Neutrophil (primary cell): ENCODE results near the gene IL19.

Experiments used
- H3K27ac ChIP-seq: fragments of 200-600 bp; sonication (generic); 2 replicates; pipeline ENCODE4 v1.5.1; 2016; ENCODE audit warnings: mild to moderate bottlenecking, moderate library complexity
- H3K27me3 ChIP-seq: fragments of 200-600 bp; sonication (generic); 2 replicates; pipeline ENCODE4 v1.6.0; 2016; ENCODE audit warnings: mild to moderate bottlenecking
- H3K36me3 ChIP-seq: fragments of 200-600 bp; sonication (generic); 2 replicates; pipeline ENCODE4 v1.5.1; 2017
- H3K4me1 ChIP-seq, 2 experiments: fragments of 200-600 bp in 1 of 2; sonication (generic) in 1 of 2; 1 replicate in 1 of 2; 2 replicates in 1 of 2; pipeline versions ENCODE4 v1.5.1 to v1.6.1; 2013 to 2016; ENCODE audit warnings: low read depth in 1 of 2, low read length in 1 of 2, mild to moderate bottlenecking in 1 of 2, moderate library complexity in 1 of 2; ENCODE audit not compliant: control insufficient read depth in 1 of 2, insufficient read depth in 1 of 2
- H3K4me3 ChIP-seq, 2 experiments: fragments of 200-600 bp in 1 of 2; sonication (generic) in 1 of 2; 1 replicate in 1 of 2; 2 replicates in 1 of 2; pipeline ENCODE4 v1.5.1; 2013 to 2016; ENCODE audit warnings: low read depth in 1 of 2, low read length in 1 of 2, mild to moderate bottlenecking in 1 of 2, moderate library complexity in 1 of 2
- H3K9me3 ChIP-seq: fragments of 200-600 bp; sonication (generic); 2 replicates; pipeline ENCODE4 v1.5.1; 2016
- TF ChIP-seq, protein P1 (sequence below): fragments of 200-600 bp; sonication (generic); IDR thresholded peaks from 2 replicates; pipeline ENCODE4 v1.5.1; 2016; ENCODE audit warnings: antibody characterized with exemption

Gene IL19, protein sequence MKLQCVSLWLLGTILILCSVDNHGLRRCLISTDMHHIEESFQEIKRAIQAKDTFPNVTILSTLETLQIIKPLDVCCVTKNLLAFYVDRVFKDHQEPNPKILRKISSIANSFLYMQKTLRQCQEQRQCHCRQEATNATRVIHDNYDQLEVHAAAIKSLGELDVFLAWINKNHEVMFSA

GRCh38 chr1:206770531-206771337 lies at the start of gene IL19:
Gene IL19 (plus strand): TSS chr1:206770773. CDS start chr1:206836663, 65,890 bp downstream.
- H3K9me3 ChIP-seq: no peaks in the 10 kb centered on the region
- TF ChIP-seq, protein P1, sequence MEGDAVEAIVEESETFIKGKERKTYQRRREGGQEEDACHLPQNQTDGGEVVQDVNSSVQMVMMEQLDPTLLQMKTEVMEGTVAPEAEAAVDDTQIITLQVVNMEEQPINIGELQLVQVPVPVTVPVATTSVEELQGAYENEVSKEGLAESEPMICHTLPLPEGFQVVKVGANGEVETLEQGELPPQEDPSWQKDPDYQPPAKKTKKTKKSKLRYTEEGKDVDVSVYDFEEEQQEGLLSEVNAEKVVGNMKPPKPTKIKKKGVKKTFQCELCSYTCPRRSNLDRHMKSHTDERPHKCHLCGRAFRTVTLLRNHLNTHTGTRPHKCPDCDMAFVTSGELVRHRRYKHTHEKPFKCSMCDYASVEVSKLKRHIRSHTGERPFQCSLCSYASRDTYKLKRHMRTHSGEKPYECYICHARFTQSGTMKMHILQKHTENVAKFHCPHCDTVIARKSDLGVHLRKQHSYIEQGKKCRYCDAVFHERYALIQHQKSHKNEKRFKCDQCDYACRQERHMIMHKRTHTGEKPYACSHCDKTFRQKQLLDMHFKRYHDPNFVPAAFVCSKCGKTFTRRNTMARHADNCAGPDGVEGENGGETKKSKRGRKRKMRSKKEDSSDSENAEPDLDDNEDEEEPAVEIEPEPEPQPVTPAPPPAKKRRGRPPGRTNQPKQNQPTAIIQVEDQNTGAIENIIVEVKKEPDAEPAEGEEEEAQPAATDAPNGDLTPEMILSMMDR: no peak
- H3K4me1 ChIP-seq: peaks cover 31 to 38% of the 10 kb centered on the region in 2 experiments
- H3K27ac ChIP-seq: no peak within 1 kb of the TSS
- H3K27me3 ChIP-seq: no peaks in the 10 kb centered on the region
- H3K36me3 ChIP-seq: no peaks in the 10 kb centered on the region
- H3K4me3 ChIP-seq: no peak within 1 kb of the TSS

DNA sequence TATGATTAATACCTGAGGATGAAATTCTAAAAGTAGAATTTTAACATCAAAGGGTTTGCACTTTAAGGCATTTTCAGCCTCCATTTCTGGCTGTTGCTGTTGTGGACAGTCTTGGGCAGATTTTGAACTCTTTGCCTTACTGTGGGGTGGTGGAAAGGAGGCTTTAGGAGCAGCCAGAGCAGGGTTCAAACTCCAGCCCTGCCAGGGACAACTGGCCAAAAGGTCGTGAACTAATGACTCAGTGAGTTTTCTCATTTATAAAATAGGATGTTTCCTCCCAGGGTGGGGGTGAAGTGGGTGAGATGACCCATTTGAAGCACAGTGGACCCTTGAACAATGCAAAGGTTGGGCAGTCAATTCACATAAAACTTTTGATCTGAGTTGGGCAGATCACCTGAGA lies 49.1 kb upstream of the IL19 start:
- no peaks in the 10 kb centered on the region for H3K27me3 ChIP-seq
- no peaks in the 10 kb centered on the region for H3K9me3 ChIP-seq
- peaks cover 73 to 95% of the 10 kb centered on the region in 2 experiments for H3K4me1 ChIP-seq
- H3K4me3 ChIP-seq: no peak overlapping the region
- H3K27ac ChIP-seq: no peak overlapping the region
- TF ChIP-seq, protein P1: no peak
- peaks cover 6% of the 10 kb centered on the region for H3K36me3 ChIP-seq

DNA sequence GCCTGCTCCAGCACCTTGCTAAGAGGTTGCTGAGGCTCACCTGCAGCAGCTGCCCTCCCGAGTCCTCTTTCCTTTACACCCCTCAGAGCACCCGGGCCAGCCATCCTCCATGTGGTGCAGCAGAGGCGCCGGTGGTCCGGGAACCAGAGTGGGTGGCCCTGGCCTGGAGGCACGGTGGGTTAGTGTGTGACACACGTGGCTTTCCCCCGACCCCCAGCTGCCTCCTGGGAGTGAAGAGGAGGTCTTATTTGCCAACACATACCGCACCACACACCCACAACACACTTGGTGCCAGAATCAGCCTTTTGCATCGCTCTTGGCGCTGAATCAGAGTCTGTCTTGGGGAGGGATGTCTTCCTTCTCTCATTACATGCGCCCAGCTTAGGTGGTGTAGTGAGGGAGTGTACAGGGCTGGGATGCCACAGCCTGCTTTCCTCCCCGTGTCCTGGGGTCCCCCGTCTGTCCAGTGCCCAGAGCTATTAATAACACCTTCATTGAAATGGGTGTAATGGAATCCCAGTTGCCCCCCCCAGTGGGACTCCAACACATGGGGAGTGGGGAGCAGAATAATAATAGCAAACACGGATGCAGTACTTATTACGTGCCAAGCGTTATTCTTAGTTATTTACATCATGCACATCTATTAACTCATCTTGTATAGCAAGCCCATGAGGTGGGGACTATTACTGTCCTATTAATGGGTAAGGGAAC lies 47.7 kb upstream of the IL19 start:
- TF ChIP-seq, protein P1: no peak
- Histone ChIP-seq H3K27ac (peak overlapping the region; percentile 58), H3K9me3 (no peaks in the 10 kb centered on the region), H3K27me3 (no peaks in the 10 kb centered on the region), H3K36me3 (peaks cover 6% of the 10 kb centered on the region), H3K4me1 (peaks cover 73 to 95% of the 10 kb centered on the region in 2 experiments), H3K4me3 (peak overlapping the region in 1 of 2 experiments; percentile 12)

DNA sequence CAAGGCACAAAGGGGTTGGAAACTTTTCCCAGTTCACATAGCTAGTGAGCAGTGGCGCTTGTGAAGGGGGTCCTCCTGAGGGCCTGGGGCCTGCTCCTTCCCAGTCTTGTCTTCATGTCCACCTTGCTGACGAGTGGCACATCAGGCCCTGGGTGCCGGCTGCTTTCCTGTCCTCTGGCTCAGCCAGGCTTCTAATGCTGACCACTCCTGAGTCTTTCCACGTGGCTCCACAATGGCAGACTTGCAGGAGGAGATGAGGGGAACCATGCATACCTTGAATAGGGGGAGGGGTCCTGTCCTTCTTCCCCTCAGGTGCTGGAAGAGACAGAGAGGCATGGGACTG lies 47.1 kb upstream of the IL19 start:
- H3K27me3 ChIP-seq: no peaks in the 10 kb centered on the region
- H3K9me3 ChIP-seq: no peaks in the 10 kb centered on the region
- peaks cover 6% of the 10 kb centered on the region for H3K36me3 ChIP-seq
- peaks cover 73 to 95% of the 10 kb centered on the region in 2 experiments for H3K4me1 ChIP-seq
- TF ChIP-seq, protein P1: no peak
- peak overlapping the region; percentile 58 for H3K27ac ChIP-seq
- peak overlapping the region in 1 of 2 experiments; percentile 12 for H3K4me3 ChIP-seq

GRCh38 chr1:206723805-206724472 lies 46.6 kb upstream of the IL19 start:
- H3K36me3 ChIP-seq: peaks cover 8% of the 10 kb centered on the region
- H3K4me1 ChIP-seq: peaks cover 74 to 95% of the 10 kb centered on the region in 2 experiments
- H3K9me3 ChIP-seq: no peaks in the 10 kb centered on the region
- H3K27me3 ChIP-seq: no peaks in the 10 kb centered on the region
- H3K4me3 ChIP-seq: no peak overlapping the region
- TF ChIP-seq, protein P1: no peak
- H3K27ac ChIP-seq: peak overlapping the region; percentile 58
